NB4 (cell line): ENCODE measurements around the gene ROR2.

Experiments used
- DNase-seq: peaks from one replicate; pipeline ENCODE4 v3.0.0; 2010; ENCODE audit warnings: low read depth
- H3K4me3 ChIP-seq: one replicate; pipeline ENCODE4 v1.5.1; 2011; ENCODE audit warnings: mild to moderate bottlenecking, low read depth, low read length, moderate library complexity
- MYC ChIP-seq: IDR thresholded peaks from 2 replicates; pipeline ENCODE4 v1.6.1; 2011; ENCODE audit warnings: low read depth, low read length
- POLR2A ChIP-seq: IDR thresholded peaks from 2 replicates; pipeline ENCODE4 v1.6.1; 2011; ENCODE audit warnings: mild to moderate bottlenecking; ENCODE audit not compliant: insufficient read length; ENCODE audit errors: extremely low read depth
- TF ChIP-seq, protein P1 (sequence below): IDR thresholded peaks from 2 replicates; pipeline ENCODE4 v1.6.1; 2011; ENCODE audit warnings: low read depth, low read length
- TF ChIP-seq, protein P2 (sequence below): IDR thresholded peaks from one replicate; pipeline ENCODE4 v1.5.1; 2012; ENCODE audit warnings: low read depth, low read length

Gene ROR2

DNA sequence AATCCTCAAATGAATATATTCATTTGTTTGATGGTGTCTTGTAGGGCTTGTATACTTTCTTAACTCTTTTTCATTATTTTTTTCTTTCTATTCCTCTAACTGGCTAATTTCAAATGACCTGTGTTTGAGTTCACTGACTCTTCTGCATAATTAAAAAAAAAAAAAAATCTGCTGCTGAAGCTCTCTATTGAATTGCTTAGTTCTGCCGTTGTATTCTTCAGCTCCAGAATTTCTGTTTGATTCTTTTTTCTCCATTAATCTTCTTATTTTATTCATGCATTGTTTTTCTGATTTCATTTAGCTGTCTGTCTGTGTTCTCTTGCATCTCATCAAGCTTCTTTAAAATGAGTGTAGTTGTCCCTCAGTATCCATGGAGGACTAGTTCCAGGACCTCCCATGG, 244.6 kb downstream of the ROR2 start:
- TF ChIP-seq, protein P1, sequence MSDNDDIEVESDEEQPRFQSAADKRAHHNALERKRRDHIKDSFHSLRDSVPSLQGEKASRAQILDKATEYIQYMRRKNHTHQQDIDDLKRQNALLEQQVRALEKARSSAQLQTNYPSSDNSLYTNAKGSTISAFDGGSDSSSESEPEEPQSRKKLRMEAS, result no peak
- TF ChIP-seq, protein P2, sequence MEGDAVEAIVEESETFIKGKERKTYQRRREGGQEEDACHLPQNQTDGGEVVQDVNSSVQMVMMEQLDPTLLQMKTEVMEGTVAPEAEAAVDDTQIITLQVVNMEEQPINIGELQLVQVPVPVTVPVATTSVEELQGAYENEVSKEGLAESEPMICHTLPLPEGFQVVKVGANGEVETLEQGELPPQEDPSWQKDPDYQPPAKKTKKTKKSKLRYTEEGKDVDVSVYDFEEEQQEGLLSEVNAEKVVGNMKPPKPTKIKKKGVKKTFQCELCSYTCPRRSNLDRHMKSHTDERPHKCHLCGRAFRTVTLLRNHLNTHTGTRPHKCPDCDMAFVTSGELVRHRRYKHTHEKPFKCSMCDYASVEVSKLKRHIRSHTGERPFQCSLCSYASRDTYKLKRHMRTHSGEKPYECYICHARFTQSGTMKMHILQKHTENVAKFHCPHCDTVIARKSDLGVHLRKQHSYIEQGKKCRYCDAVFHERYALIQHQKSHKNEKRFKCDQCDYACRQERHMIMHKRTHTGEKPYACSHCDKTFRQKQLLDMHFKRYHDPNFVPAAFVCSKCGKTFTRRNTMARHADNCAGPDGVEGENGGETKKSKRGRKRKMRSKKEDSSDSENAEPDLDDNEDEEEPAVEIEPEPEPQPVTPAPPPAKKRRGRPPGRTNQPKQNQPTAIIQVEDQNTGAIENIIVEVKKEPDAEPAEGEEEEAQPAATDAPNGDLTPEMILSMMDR, result no peak
- TF ChIP-seq MYC (no peak), POLR2A (no peak)
- H3K4me3 ChIP-seq, result no peak overlapping the region
- no peak for DNase-seq

DNA sequence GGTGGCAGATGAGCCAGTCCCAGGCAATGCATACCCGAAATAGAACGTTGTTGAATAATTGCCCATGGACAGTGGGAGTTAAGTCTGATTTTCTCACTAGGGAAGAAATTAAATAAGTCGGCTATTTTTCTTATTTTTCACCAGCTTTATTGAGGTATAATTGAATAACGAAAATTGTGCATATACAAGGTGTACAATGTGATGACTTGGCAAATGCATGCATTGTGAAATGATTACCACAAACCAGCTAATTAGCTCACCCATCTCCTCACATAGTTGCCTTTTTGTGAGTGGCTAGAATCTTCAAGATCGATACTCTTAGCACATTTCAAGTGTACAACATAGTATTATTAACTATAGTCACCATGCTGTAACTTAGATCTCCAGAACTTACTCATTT, 249.6 kb downstream of the ROR2 start:
- no peak overlapping the region for H3K4me3 ChIP-seq
- TF ChIP-seq POLR2A (no peak), MYC (no peak)
- TF ChIP-seq, protein P1, result no peak
- TF ChIP-seq, protein P2, result no peak
- no peak for DNase-seq

DNA sequence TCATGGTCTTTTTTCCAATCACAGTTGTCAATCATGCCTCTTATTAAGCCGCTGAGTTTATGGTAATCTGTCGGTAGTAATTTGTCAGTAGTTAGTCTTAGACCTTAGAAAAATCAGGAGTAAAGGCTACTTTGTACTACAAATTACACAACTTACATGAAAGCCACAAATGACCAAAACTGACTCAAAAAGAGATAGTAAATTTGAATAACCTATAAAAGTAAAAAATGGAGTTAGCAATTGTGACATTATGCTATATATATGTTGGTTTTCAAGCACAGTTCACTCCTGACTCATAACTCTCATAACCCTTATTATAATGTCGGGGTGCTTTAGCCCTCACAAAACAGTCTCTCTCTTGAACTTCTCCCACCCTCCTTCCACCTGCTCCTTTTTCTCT, 251.8 kb downstream of the ROR2 start:
- no peak overlapping the region for H3K4me3 ChIP-seq
- TF ChIP-seq POLR2A (no peak), MYC (no peak)
- TF ChIP-seq, protein P2, result no peak
- TF ChIP-seq, protein P1, result no peak
- DNase-seq, result no peak

DNA sequence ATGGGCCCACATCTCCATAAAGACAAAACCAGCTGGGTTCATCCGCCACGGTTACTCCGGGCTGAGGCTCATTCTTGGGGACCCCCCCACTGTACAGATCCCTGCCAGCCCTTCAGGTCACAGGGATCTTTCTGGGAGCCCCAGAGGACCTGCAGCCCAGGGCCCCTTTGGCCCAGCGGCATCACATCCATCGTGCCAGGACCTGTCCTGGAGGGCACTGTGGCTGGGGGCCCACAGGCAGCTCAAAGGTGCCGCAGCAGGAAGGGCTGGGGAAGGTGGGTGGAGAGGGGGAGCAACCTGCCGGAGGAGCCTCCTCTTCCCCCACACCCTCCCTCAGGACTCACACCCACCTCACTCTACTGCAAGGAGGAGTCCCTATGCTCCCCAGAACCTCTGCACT, 252.8 kb downstream of the ROR2 start:
- TF ChIP-seq POLR2A, result no peak
- TF ChIP-seq, protein P2, result no peak
- TF ChIP-seq, protein P1, result no peak
- no peak for TF ChIP-seq MYC
- no peak for DNase-seq

DNA sequence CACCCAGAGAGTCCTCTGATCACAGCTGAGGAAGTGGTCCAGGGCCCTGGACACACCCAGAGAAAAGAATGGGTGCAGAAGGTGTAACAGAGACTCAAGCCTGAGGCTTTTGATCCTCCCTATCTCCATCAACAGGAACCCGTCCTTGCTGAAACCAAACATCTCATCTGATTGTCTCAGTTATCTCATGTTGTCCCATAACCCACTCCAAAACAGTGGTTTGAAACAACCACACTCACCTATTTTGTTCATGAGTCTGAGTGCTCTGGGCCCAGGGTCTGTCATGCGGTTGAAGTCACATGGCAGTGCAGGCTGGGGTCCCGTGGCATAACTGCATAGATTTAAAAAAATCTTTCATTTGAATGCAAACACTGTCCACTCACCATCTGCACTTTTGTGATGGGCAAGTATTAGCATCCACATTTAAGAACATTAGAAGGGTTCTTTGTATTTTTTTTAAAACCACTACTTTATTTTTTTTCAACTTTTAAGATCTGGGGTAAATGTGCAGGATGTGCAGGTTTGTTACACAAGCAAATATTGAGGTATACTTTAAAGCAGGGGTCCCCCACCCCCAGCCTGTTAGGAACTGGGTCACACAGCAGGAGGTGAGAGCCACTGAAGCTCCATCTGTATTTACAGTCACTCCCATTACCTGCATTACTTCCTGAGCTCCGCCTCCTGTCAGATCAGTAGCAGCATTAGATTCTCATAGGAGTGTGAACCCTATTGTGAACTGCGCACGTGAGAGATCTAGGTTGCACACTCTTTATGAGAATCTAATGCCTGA, 255.8 kb downstream of the ROR2 start:
- TF ChIP-seq, protein P1, result no peak
- TF ChIP-seq MYC (no peak), POLR2A (no peak)
- DNase-seq, result no peak
- no peak overlapping the region for H3K4me3 ChIP-seq

More for the DNA sequence above, 252.8 kb downstream of the ROR2 start:
- H3K4me3 ChIP-seq, result no peak overlapping the region

DNA sequence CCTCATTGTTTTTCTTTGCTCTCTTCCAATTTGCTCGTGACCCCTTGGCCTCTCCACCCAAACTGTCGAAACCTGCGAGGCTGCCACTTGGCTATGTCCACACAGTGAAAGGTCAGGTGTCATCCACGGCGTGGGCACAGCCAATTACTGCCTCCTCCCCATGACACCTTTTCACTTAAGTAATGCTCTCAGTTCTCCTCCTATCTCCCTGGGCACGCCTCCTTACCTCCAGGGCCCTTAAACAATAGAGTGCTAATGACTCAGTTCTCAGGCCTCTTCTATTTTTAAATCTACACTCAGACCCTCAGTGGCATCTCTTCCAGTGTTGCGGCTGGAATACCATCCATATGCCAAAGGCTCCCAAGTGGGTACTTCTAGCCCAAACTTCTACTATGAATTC, 256.8 kb downstream of the ROR2 start:
- DNase-seq, result no peak
- H3K4me3 ChIP-seq, result no peak overlapping the region
- TF ChIP-seq, protein P2, result no peak
- TF ChIP-seq MYC (no peak), POLR2A (no peak)
- TF ChIP-seq, protein P1, result no peak
